ELF-1 (cell line): ENCODE measurements around the gene POLR3E.
"Not testable (repeated sequence)": the region's sequence is repeated elsewhere in the genome, so short reads cannot be mapped to it uniquely, and the experiment has no call there.

ENCODE experiments used
- DNase-seq: peaks from one replicate; pipeline ENCODE4 v3.0.0-alpha.2; 2016; ENCODE audit warnings: low read depth, low spot score

POLR3E gene

DNA sequence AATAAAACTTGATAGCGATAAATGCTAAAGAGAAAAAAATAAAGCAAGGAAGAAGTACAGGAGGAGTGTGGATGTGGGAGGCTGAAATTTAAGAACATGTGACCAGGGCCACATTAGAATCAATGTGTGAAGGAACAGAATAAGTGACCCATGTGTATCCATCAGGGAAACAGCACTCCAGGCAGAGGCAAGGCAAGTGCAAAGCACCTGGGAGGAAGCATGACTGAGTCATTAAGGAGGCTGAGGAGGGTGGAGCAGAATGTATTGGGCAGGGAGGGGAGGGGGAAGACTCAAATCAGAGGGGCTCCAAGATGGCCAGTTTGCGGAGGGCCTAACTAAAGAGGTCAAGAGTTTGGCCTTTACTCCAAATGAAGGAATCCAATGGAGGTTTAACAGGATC, 69.2 kb downstream of the POLR3E start:
- no peak for DNase-seq

DNA sequence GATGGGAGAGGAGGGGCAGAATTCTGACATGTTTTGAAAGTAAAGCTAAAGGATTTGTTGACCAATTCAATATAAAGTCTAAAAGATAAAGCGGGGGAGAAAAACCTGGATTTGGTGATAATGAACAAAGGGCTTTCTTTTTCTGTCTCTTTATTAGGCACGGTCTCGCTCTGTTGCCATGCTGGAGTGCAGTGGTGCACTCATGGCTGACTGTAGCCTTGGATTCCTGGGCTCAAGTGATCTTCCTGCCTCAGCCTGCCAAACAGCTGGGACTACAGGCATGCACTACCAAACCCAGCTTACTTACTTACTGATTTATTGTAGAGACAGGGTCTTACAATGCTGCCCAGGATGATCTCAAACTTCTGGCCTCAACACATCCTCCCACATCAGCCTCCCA, 69.7 kb downstream of the POLR3E start:
- DNase-seq: no peak

GRCh38 chr16:22368200-22368826, 71.1 kb downstream of the POLR3E start:
- DNase-seq: not testable (repeated sequence)

GRCh38 chr16:22369221-22369811, 72.1 kb downstream of the POLR3E start:
- no peak for DNase-seq

DNA sequence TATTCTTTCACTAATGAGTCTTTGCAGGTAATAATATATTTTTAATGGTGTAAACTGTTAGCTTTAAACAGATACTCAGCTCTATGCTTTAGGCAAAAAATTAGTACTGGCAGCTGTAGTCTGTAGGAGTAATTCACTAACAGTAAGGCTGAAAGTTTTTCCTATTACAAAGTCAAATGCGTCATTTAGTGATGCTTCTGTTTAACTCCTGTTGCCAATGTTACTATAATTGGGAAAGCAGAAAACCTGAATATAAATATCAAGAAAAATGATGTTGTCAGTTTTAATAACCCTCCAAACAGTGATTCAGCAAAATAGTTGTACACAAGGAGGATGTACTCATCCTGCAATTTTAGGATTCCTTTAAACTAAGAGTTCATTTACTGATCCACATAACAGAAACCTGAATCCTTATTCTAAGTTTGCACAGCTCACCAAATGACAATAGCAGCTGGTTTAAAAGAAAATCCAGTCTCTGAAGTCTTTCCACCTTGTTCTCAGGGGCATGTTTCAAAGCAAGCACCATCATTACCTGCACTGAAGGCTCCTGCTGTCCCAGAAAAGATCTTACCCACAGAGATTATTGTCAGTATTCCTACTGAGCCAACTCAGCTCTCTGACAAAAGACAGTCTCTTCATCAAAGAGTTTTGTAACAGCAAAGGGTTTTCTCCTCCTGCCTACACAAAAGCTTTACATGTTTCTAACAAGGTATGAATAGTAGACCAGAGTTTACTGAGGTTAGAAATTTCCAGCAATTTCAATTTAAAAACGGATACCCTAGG, 73.0 kb downstream of the POLR3E start:
- no peak for DNase-seq

DNA sequence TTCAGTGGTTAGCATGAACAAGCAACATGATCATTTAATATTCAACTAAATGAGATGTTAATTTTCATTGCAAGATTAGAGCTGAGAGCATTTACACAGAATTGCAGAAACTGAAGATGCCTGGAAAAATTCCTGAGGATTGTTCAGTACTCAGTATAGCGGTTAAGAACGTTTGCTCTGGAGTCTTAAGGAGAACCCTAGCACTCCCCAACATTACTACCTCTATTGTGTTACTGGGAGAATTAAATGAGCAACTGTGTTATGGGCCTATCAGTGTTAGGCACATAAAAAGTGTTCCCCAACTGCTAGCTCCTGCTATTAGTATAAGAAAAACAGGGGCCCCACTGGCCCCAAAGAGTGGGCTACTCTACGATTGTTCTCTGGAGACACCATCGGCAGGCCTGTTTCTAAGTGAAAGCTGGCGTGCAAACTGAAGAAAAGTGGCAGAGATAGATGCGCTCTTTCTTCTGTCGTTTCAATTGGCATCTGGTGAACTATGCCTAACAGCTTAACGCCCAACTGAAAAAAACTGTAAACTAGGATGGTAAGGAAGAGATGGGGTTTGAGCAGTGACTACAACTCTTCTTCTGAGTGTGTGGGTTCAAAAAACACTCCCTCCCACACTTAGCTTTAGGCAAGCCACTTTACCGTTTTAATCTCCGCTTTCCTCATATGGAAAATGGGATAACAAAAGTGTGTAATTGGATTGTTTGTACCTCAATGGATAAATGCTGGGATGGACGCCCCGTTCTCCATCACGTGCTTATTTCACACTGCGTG, 75.9 kb downstream of the POLR3E start:
- DNase-seq: peak; percentile 7

- peak; percentile 60 for DNase-seq
Observed at GRCh38 chr16:22373662-22374310, 76.6 kb downstream of the POLR3E start.

DNA sequence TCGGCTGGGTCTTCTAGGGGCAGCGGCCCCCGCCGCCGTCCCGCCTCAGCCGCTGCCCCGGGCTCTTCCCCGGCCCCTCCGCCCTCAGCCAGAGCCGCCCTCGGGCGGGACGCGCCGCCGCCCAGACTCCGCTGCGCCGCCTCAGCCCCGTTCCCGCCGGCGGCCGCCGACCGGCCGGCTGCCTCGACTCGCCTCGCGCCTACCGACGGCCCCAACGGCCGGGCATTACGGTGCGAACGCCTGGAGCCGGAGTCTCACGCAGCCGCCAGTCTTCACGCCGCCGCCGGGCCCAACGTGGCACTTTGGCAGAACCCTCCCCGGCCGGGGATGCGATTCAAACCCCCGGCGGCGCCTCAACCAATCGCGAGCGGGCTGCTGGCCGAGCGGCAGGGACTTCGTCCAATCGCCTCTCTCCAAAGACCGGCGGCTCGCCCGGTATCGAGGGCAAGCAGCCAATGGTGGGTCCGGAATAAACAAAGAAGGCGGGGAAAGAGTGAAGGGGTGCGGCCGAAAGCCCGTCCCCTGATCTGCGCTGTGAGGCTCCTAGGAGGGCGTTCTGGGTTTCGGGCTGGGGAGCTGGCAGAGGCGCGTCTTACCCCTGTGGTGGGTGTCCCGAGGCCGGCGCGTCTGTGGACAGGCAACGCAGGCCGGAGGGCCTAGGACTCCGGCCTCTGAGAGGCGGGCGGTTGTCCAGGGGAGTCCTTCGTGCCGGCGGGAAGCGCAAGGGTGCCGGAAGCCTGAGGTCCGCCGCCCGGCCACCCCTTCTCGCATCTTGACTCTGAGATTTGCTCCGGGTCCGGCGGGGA, 77.3 kb downstream of the POLR3E start, which contains the start of gene CDR2:
Gene CDR2 (minus strand): TSS at position 309 of the 806 bp plus-strand sequence. CDS start 310 bp downstream, outside the sequence.
- DNase-seq: peak; percentile 99

DNA sequence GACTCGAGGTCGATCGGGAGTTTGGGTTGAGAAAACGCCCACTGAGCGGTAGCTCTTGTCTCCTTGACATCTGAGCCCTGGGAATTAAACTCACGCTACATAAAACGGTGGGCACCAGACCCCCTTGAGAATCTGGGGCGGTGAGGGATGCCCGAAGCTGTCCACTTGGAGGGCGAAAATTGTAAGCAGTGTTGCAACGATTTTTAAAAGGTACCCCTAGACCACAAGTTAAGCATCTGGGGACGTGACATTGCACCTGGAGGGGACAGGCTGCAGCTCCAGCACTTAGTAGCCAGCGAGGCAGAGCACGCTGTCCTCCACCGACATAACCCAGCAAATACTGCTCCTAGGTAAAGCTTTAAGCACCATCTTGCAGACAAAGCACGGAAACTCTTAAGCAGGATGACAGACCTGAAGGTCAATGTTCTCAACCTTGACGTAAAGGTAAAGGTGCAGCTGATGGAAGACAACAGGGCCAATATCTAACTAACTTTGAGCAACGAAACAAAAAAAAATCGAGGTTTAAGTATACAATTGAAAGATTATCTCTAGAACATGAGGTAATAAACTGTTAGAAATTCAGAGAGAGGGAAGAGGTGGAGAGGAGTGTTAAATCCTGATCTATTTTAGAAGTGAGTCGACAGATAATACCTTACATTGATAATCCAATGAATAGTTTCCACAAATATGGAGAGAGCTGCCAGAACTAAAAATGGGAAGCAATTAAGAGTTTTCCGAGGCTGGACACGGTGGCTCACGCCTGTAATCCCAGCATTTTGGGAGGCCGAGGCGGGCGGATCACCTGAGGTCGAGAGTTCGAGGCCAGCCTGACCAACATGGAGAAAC, 78.1 kb downstream of the POLR3E start:
- DNase-seq: no peak

DNA sequence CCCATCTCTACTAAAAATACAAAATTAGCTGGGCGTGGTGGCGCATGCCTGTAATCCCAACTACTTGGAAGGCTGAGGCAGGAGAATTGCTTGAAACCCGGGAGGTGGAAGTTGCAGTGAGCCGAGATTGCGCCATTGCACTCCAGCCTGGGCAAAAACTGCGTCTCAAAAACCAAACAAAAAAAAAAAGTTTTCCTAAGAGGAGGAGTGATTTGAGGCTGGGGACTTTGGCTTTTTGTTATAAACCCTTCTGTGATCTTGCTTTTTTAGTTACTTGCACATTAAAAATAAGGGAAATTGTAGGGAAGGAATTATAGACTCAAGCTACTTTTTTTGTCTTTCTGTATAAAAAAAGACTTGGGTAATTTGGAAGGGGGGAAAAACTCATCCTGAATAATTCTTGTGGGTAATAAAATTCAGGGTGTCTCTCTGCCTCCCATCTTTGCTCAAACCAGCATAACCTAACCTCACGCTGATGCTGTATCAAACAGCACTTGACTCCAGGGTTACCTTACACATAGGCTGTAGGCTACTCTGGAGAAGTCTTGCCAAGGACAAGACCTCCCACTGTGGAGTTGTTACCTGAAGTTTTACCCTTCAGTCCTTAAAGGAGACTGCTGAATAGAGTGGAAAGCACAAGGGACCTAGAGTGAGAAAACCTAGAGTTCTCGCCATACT, 78.9 kb downstream of the POLR3E start:
- no peak for DNase-seq

DNA sequence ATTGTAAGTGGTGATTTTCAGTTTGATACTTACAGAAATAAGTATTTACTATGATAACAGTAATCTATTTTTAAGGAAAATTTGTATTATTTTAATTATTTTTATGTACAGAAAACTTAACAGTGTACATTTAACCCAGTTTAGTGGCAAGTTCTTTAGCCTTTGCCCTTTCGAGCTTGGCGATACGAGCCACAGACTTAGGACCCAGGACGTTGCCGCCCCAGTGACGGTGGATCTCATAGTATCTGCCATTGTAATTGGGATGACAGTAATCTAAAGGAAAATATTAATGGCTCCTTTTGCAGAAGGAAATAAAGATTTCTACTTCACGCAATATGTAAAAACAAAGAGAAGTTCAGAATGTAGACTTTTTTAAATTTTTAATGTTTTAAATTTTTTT, 82.4 kb downstream of the POLR3E start:
- no peak for DNase-seq

- no peak for DNase-seq
Observed at GRCh38 chr16:22380529-22380928, 83.3 kb downstream of the POLR3E start.

DNA sequence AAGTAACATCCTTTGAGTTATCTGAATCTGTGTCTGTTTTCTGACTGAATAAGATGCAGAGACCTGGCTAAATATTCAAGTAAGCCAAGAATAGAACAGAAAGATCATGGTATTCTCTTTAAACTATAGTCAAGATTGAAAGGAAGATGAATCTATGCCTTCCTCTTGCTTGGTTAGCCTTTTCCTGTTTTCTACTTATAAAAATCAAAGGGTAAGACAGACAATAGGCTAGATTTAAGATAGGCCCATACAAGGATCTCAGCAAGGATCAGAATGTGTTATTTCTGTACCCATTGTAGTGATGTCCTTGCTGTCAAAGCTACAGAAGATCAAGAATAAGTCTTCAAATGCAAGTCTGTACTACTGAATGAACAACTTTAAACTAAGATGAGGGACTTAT, 84.2 kb downstream of the POLR3E start:
- DNase-seq: no peak

DNA sequence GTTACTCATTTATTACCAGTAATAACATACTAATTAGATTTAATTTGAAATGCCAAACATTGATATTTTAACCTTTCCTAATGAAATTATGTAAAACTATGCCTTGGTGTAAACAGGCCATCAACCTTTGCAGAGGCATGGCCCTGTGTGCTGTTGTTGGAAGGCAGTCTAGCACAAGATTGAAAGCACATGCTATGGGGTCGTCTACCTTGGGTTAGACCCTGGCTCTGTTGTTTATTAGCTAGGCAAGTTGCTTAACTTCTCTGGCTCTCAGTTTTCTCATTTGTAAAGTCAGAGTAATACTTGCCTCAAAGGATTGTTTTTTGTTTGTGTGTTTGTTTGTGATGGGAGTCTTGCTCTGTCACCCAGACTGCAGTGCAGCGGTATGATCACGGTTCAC, 86.6 kb downstream of the POLR3E start:
- no peak for DNase-seq
